Liver (tissue), 9 donors: ENCODE measurements around the gene TOMT. TPM values are rescaled to one million over a fixed set of nuclear protein-coding genes. Genes with fewer than 3 reads are reported as not detected.

Experiments used
- DNase-seq: peaks from one replicate; pipeline ENCODE4 v3.0.0-alpha.2; 2017; ENCODE audit warnings: low spot score
- H3K27ac ChIP-seq, 2 donors: one replicate each; pipeline ENCODE4 v1.7.0; 2013; ENCODE audit warnings: inconsistent platforms in 2 of 2, low read length in 2 of 2, control low read depth in 1 of 2, low read depth in 1 of 2, mild to moderate bottlenecking in 1 of 2
- H3K27me3 ChIP-seq, 4 donors: one replicate each; pipeline versions ENCODE4 v1.6.1 to v1.7.0; 2013; ENCODE audit warnings: low read length in 3 of 4, inconsistent platforms in 1 of 4, mild to moderate bottlenecking in 1 of 4, moderate library complexity in 1 of 4; ENCODE audit not compliant: control insufficient read depth in 4 of 4, insufficient read depth in 4 of 4
- H3K36me3 ChIP-seq, 4 donors: one replicate each; pipeline versions ENCODE4 v1.6.1 to v1.7.0; 2013; ENCODE audit warnings: low read length in 3 of 4, mild to moderate bottlenecking in 3 of 4, low read depth in 1 of 4, moderate library complexity in 1 of 4; ENCODE audit not compliant: control insufficient read depth in 4 of 4, insufficient read depth in 3 of 4
- H3K4me1 ChIP-seq, 4 donors: one replicate each; pipeline versions ENCODE4 v1.6.1 to v1.7.0; 2013; ENCODE audit warnings: low read length in 3 of 4, mild to moderate bottlenecking in 3 of 4, moderate library complexity in 1 of 4; ENCODE audit not compliant: control insufficient read depth in 4 of 4, insufficient read depth in 4 of 4
- H3K4me3 ChIP-seq, 3 donors: one replicate each; pipeline versions ENCODE4 v1.6.1 to v1.7.0; 2013; ENCODE audit warnings: low read length in 3 of 3, control low read depth in 1 of 3, low read depth in 1 of 3, mild to moderate bottlenecking in 1 of 3
- H3K9ac ChIP-seq, 2 donors: one replicate each; pipeline ENCODE4 v1.7.0; 2013; ENCODE audit warnings: low read length in 2 of 2, mild to moderate bottlenecking in 2 of 2, moderate library complexity in 2 of 2, control low read depth in 1 of 2, low read depth in 1 of 2
- H3K9me3 ChIP-seq, 4 donors: one replicate each; pipeline versions ENCODE4 v1.6.1 to v1.7.0; 2013; ENCODE audit warnings: low read length in 3 of 4; ENCODE audit not compliant: control insufficient read depth in 4 of 4
- ATF3 ChIP-seq: IDR thresholded peaks from 2 replicates; pipeline ENCODE4 v1.6.1; 2016; ENCODE audit warnings: antibody characterized with exemption
- CTCF ChIP-seq: fragments of 150-350 bp; IDR thresholded peaks from 2 replicates; pipeline ENCODE4 v1.5.1; 2017; ENCODE audit warnings: improper control_type of control experiment, low read depth, low read length; ENCODE audit not compliant: missing input control
- EGR1 ChIP-seq, 2 donors: IDR thresholded peaks; 2 replicates each; pipeline ENCODE4 v1.6.1; 2016 to 2018; ENCODE audit warnings: antibody characterized with exemption in 2 of 2, low read depth in 2 of 2
- FOXA1 ChIP-seq: IDR thresholded peaks from 2 replicates; pipeline ENCODE4 v1.6.1; 2016; ENCODE audit warnings: antibody characterized with exemption
- FOXA2 ChIP-seq: IDR thresholded peaks from 2 replicates; pipeline ENCODE4 v1.6.1; 2016; ENCODE audit warnings: antibody characterized with exemption
- GABPA ChIP-seq, 2 donors: IDR thresholded peaks in 1 of 2; conservative IDR thresholded peaks in 1 of 2; 2 replicates each; pipeline ENCODE4 v1.6.1; 2016; ENCODE audit warnings: antibody characterized with exemption in 2 of 2, mild to moderate bottlenecking in 1 of 2, moderate library complexity in 1 of 2
- HNF4A ChIP-seq, 2 donors: conservative IDR thresholded peaks; 2 replicates each; pipeline ENCODE4 v1.6.1; 2016; ENCODE audit warnings: antibody characterized with exemption in 2 of 2, mild to moderate bottlenecking in 2 of 2
- HNF4G ChIP-seq: IDR thresholded peaks from 2 replicates; pipeline ENCODE4 v1.6.1; 2016; ENCODE audit warnings: antibody characterized with exemption
- JUND ChIP-seq, 2 donors: IDR thresholded peaks; 2 replicates each; pipeline ENCODE4 v1.6.1; 2016; ENCODE audit warnings: antibody characterized with exemption in 2 of 2
- MAX ChIP-seq: IDR thresholded peaks from 2 replicates; pipeline ENCODE4 v1.6.1; 2016; ENCODE audit warnings: antibody characterized with exemption
- NR2F2 ChIP-seq: IDR thresholded peaks from 2 replicates; pipeline ENCODE4 v1.6.1; 2016; ENCODE audit warnings: antibody characterized with exemption
- RXRA ChIP-seq, 2 donors: IDR thresholded peaks; 2 replicates each; pipeline ENCODE4 v1.6.1; 2017 to 2018; ENCODE audit warnings: antibody characterized with exemption in 2 of 2, mild to moderate bottlenecking in 1 of 2
- SP1 ChIP-seq: IDR thresholded peaks from 2 replicates; pipeline ENCODE4 v1.6.1; 2018; ENCODE audit warnings: antibody characterized with exemption, mild to moderate bottlenecking
- TAF1 ChIP-seq: conservative IDR thresholded peaks from 2 replicates; pipeline ENCODE4 v1.6.1; 2016; ENCODE audit warnings: antibody characterized with exemption, mild to moderate bottlenecking
- YY1 ChIP-seq: IDR thresholded peaks from 2 replicates; pipeline ENCODE4 v1.6.1; 2016; ENCODE audit warnings: antibody characterized with exemption, mild to moderate bottlenecking
- ZBTB33 ChIP-seq: IDR thresholded peaks from 2 replicates; pipeline ENCODE4 v1.6.1; 2016; ENCODE audit warnings: antibody characterized with exemption
- WGBS: extraction: QIAGEN DNeasy Blood & Tissue Kit; methylation state at CpG from one replicate; pipeline ENCODE4 v1.1.7; 2013; 5-methylcytosine and 5-hydroxymethylcytosine counted together
- polyA plus RNA-seq, 2 donors: library from polyadenylated mRNA; stranded (reverse) in 1 of 2; unstranded in 1 of 2; fragments of 200-250 nt in 1 of 2; fragments of >200 nt in 1 of 2; fragmentation: Nextera tagmentation in 1 of 2; extraction: Ambion mirVana in 1 of 2; gene quantifications; one replicate each; pipeline versions ENCODE4 v1.2.1 to v1.2.3, GENCODE V29; 2013 to 2015
- total RNA-seq, 2 donors: library from RNA; depleted of rRNA; stranded (reverse); fragments of >200 nt; gene quantifications; one replicate each; pipeline ENCODE4 v1.2.3, GENCODE V29; 2014
- donor health status: healthy.
- donor health status: healthy.
- donor health status: healthy.
- donor health status: healthy.
- donor health status: healthy.

TOMT gene
- total and polyA plus RNA-seq, 4 donors, result 0.33 TPM; not detected in 3

GRCh38 chr11:72135891-72136683 is 30.4 kb downstream of the TOMT start:
- no peak overlapping the region for H3K4me3 ChIP-seq
- H3K27me3 ChIP-seq, result no peaks in the 10 kb centered on the region
- WGBS, result 91% methylated on average over 14 of the region's 14 CpGs
- H3K27ac ChIP-seq, result no peak overlapping the region
- no peaks in the 10 kb centered on the region for H3K4me1 ChIP-seq
- no peak for DNase-seq
- TF ChIP-seq YY1, result no peak
- TF ChIP-seq GABPA (IDR thresholded peaks at IDR 0.05 in 1 of 2, conservative IDR thresholded peaks at IDR 0.05 in 1 of 2), result no peak
- TF ChIP-seq MAX, result no peak
- TF ChIP-seq JUND (IDR thresholded peaks at IDR 0.05), result no peak
- TF ChIP-seq HNF4G, result no peak
- TF ChIP-seq FOXA1, result no peak
- no peak for TF ChIP-seq FOXA2
- TF ChIP-seq ZBTB33, result no peak
- no peak for TF ChIP-seq RXRA (IDR thresholded peaks at IDR 0.05)
- no peak for TF ChIP-seq TAF1
- TF ChIP-seq NR2F2, result no peak
- TF ChIP-seq SP1, result no peak
- no peak for TF ChIP-seq HNF4A (conservative IDR thresholded peaks at IDR 0.05)
- H3K9me3 ChIP-seq, result no peaks in the 10 kb centered on the region
- H3K36me3 ChIP-seq, result no peaks in the 10 kb centered on the region
- H3K9ac ChIP-seq, result no peak overlapping the region

- Histone ChIP-seq H3K4me3 (no peak overlapping the region), H3K27me3 (no peaks in the 10 kb centered on the region), H3K4me1 (no peaks in the 10 kb centered on the region), H3K27ac (no peak overlapping the region), H3K9me3 (no peaks in the 10 kb centered on the region), H3K9ac (no peak overlapping the region), H3K36me3 (no peaks in the 10 kb centered on the region)
- TF ChIP-seq CTCF, result no peak
- no peak for TF ChIP-seq HNF4A (conservative IDR thresholded peaks at IDR 0.05)
- no peak for TF ChIP-seq JUND (IDR thresholded peaks at IDR 0.05)
- no peak for TF ChIP-seq NR2F2
- no peak for TF ChIP-seq ATF3
- TF ChIP-seq ZBTB33, result no peak
- no peak for TF ChIP-seq EGR1 (IDR thresholded peaks at IDR 0.05; ENCODE audit: low read depth in 2 of 2)
- WGBS, result 94% methylated on average over 4 of the region's 4 CpGs
- DNase-seq, result no peak
Observed at GRCh38 chr11:72136684-72137262, 31.0 kb downstream of the TOMT start.
